A673 (cell line): Measurements from ENCODE around the gene SMAD9.

Experiments
- EZH2 ChIP-seq: fragments of 200-600 bp; sonication (generic); IDR thresholded peaks from 2 replicates; pipeline ENCODE4 v1.6.1; 2017; ENCODE audit warnings: borderline replicate concordance, low read depth, mild to moderate bottlenecking, mixed read lengths, antibody characterized with exemption, low read length; ENCODE audit not compliant: poor library complexity, severe bottlenecking
- TF ChIP-seq, protein P1 (sequence below): fragments of 300-800, 200-600 bp; sonication (generic); conservative IDR thresholded peaks from 2 replicates; pipeline ENCODE4 v1.5.1; 2017; ENCODE audit warnings: low read depth, mild to moderate bottlenecking, antibody characterized with exemption, low read length, moderate library complexity, mixed read lengths

DNA sequence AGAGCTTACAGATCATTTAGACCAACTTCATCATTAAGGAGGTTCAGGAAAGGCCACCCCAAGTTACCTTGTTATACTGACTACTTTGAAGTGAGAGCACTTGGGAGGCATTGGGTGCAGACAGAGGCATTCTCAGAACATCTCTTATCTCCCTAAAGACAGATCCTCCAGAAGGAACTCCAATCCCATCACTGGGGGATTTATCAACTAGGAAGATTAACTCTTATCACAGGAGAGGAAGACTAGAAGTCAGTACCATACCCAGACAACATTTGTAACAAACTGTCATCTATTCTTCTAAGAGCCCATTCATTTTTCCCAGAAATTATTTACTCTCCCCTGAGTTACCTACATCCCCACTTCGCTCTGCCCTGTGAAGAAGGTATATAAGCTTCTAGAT is 106.8 kb downstream of the SMAD9 start:
- TF ChIP-seq, protein P1, sequence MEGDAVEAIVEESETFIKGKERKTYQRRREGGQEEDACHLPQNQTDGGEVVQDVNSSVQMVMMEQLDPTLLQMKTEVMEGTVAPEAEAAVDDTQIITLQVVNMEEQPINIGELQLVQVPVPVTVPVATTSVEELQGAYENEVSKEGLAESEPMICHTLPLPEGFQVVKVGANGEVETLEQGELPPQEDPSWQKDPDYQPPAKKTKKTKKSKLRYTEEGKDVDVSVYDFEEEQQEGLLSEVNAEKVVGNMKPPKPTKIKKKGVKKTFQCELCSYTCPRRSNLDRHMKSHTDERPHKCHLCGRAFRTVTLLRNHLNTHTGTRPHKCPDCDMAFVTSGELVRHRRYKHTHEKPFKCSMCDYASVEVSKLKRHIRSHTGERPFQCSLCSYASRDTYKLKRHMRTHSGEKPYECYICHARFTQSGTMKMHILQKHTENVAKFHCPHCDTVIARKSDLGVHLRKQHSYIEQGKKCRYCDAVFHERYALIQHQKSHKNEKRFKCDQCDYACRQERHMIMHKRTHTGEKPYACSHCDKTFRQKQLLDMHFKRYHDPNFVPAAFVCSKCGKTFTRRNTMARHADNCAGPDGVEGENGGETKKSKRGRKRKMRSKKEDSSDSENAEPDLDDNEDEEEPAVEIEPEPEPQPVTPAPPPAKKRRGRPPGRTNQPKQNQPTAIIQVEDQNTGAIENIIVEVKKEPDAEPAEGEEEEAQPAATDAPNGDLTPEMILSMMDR: no peak
- TF ChIP-seq EZH2: no peak
